HepG2 (cell line): ENCODE results near the gene TMEM117. TPM values are rescaled to one million over a fixed set of nuclear protein-coding genes. Genes with fewer than 3 reads are reported as not detected.

Experiments
- ATAC-seq: fragments of 200-7000 bp; cut with Tn5 transposase; 3 replicates; pipeline ENCODE4 v1.9.1; 2020; ENCODE audit warnings: mild to moderate bottlenecking, moderate library complexity
- BruUV-seq: library from RNA; stranded (reverse); fragments of 400-500 nt; replicated peaks from 2 replicates; lab custom pipeline; 2021; lab: Mats Ljungman, UMichigan
- CTCF ChIA-PET: fragments of 300-600 bp; formaldehyde crosslinking; extraction: SDS; loops from one replicate; lab custom pipeline; 2021; ENCODE audit warnings: low total read pairs, inconsistent platforms, low intra/inter-chr PET ratio; lab: Yijun Ruan, JAX
- POLR2A ChIA-PET: fragments of 350-600 bp; sonication (Branson Sonifier 250); formaldehyde crosslinking; loops from one replicate; lab custom pipeline; 2020; ENCODE audit warnings: antibody characterized with exemption, inconsistent platforms; lab: Yijun Ruan, JAX
- DNase-seq: peaks from one replicate; pipeline ENCODE4 v3.0.0-alpha.2; 2015; ENCODE audit warnings: low spot score
- FAIRE-seq: peaks from 3 replicates; lab custom pipeline; 2011; peaks lifted over from hg19 to GRCh38; lab: Jason Lieb, UNC
- H2AFZ ChIP-seq: one replicate; pipeline ENCODE4 v1.6.1; 2011; ENCODE audit warnings: low read length, inconsistent platforms
- H3K27ac ChIP-seq: fragments of 300-600 bp; 3 replicates; pipeline ENCODE4 v1.8.0; 2011; ENCODE audit warnings: mixed run types, mild to moderate bottlenecking, mixed read lengths, low read length, inconsistent platforms; ENCODE audit not compliant: insufficient read depth; ENCODE audit errors: extremely low read length
- H3K27me3 ChIP-seq, 2 experiments: fragments of 200-600 bp in 1 of 2; 2 replicates in 1 of 2; 3 replicates in 1 of 2; pipeline versions ENCODE4 v1.6.0 to v1.8.0; 2011; ENCODE audit warnings: low read length in 2 of 2, mild to moderate bottlenecking in 2 of 2, moderate library complexity in 2 of 2, inconsistent platforms in 1 of 2; ENCODE audit not compliant: insufficient read depth in 2 of 2, control insufficient read depth in 1 of 2
- H3K36me3 ChIP-seq, 2 experiments: fragments of 200-600 bp in 1 of 2; replicated peaks in 1 of 2; 2 replicates in 1 of 2; 3 replicates in 1 of 2; pipeline versions ENCODE4 v1.5.1 to v1.8.0; 2011; ENCODE audit warnings: low read length in 2 of 2, inconsistent platforms in 1 of 2; ENCODE audit not compliant: insufficient read depth in 2 of 2, control insufficient read depth in 1 of 2
- H3K4me1 ChIP-seq: 2 replicates; pipeline ENCODE4 v1.5.1; 2012; ENCODE audit warnings: low read length, inconsistent platforms; ENCODE audit not compliant: insufficient read depth
- H3K4me2 ChIP-seq: 2 replicates; pipeline ENCODE4 v1.6.0; 2011; ENCODE audit warnings: low read depth, low read length, inconsistent platforms
- H3K4me3 ChIP-seq, 3 experiments: fragments of 200-600 bp in 1 of 3; sonication (generic), shearing (Covaris generic) in 1 of 3; replicated peaks in 1 of 3; 2 replicates each; pipeline ENCODE4 v1.5.1; 2011 to 2016; ENCODE audit warnings: low read length in 3 of 3, inconsistent platforms in 2 of 3, low read depth in 2 of 3, mild to moderate bottlenecking in 2 of 3, control low read depth in 1 of 3, mixed read lengths in 1 of 3; ENCODE audit not compliant: insufficient read depth in 1 of 3
- H3K79me2 ChIP-seq: one replicate; pipeline ENCODE4 v1.6.1; 2011; ENCODE audit warnings: low read length, inconsistent platforms; ENCODE audit not compliant: insufficient read depth
- H3K9ac ChIP-seq: 2 replicates; pipeline ENCODE4 v1.6.0; 2011; ENCODE audit warnings: mild to moderate bottlenecking, low read depth, low read length, inconsistent platforms; ENCODE audit not compliant: insufficient read depth
- H3K9me3 ChIP-seq: 2 replicates; pipeline ENCODE4 v1.5.1; 2012; ENCODE audit warnings: mild to moderate bottlenecking, low read length
- H4K20me1 ChIP-seq: 2 replicates; pipeline ENCODE4 v1.6.0; 2011; ENCODE audit warnings: inconsistent platforms, mild to moderate bottlenecking, low read length, moderate library complexity; ENCODE audit not compliant: insufficient read depth
- CBFB ChIP-seq: sonication (generic); formaldehyde crosslinking; IDR thresholded peaks from 2 replicates; pipeline ENCODE4 v1.4.0; 2020; ENCODE audit warnings: missing genetic modification reagents
- DNMT3B ChIP-seq: conservative IDR thresholded peaks from 2 replicates; pipeline ENCODE4 v1.6.1; 2016; ENCODE audit warnings: missing biosample characterization, control low read depth
- EP300 ChIP-seq, 3 experiments: sonication (generic) in 1 of 3; formaldehyde crosslinking in 1 of 3; IDR thresholded peaks; 2 replicates each; pipeline versions ENCODE4 v1.5.1 to v1.6.1; 2011 to 2020; ENCODE audit warnings: low read depth in 2 of 3, low read length in 2 of 3, borderline replicate concordance in 1 of 3, improper control_type of control experiment in 1 of 3, mild to moderate bottlenecking in 1 of 3, missing genetic modification reagents in 1 of 3, moderate library complexity in 1 of 3
- FOXJ3 ChIP-seq: sonication (generic); formaldehyde crosslinking; IDR thresholded peaks from 2 replicates; pipeline ENCODE4 v1.4.0; 2020; ENCODE audit warnings: missing genetic modification reagents, mild to moderate bottlenecking, borderline replicate concordance
- HNRNPH1 ChIP-seq: fragments of 200-400 bp; formaldehyde crosslinking; optimal IDR thresholded peaks from 2 replicates; pipeline ENCODE3; 2017; ENCODE audit warnings: mild to moderate bottlenecking, low read depth, low read length
- KAT7 ChIP-seq: IDR thresholded peaks from 2 replicates; pipeline ENCODE4 v1.6.1; 2018; ENCODE audit warnings: borderline replicate concordance, missing compliant biosample characterization
- NR3C1 ChIP-seq: sonication (generic); formaldehyde crosslinking; IDR thresholded peaks from 2 replicates; pipeline ENCODE4 v1.4.0; 2020; ENCODE audit warnings: missing genetic modification reagents
- TBX3 ChIP-seq: fragments of 450-650 bp; IDR thresholded peaks from 2 replicates; pipeline ENCODE4 v1.6.1; 2017; ENCODE audit warnings: antibody characterized with exemption, mild to moderate bottlenecking, inconsistent platforms, borderline replicate concordance
- ZNF205 ChIP-seq: IDR thresholded peaks from 2 replicates; pipeline ENCODE4 v1.6.1; 2018; ENCODE audit warnings: missing biosample characterization, missing genetic modification reagents
- ZNF713 ChIP-seq: sonication (generic); formaldehyde crosslinking; IDR thresholded peaks from 2 replicates; pipeline ENCODE4 v1.4.0; 2020; ENCODE audit warnings: mild to moderate bottlenecking, missing genetic modification reagents
- ZNF841 ChIP-seq: sonication (generic); formaldehyde crosslinking; IDR thresholded peaks from 2 replicates; pipeline ENCODE4 v1.8.1; 2023; ENCODE audit warnings: missing genetic modification reagents, borderline replicate concordance
- WGBS: methylation state at CpG from one replicate; pipeline ENCODE4 v1.1.6; 2017; ENCODE audit warnings: low lambda C conversion rate; 5-methylcytosine and 5-hydroxymethylcytosine counted together
- in situ Hi-C: cut with HindIII; loops from 2 replicates; pipeline ENCODE4 v1.10.0; 2017; ENCODE audit warnings: low pct_unique_long_range_greater_than_20kb; ENCODE audit not compliant: extremely low pct_ligation_motif_present
- intact Hi-C: fragments of 100-400 bp; cut with micrococcal nuclease; formaldehyde crosslinking; loops from one replicate; pipeline ENCODE4 v1.10.0; 2022; ENCODE audit not compliant: unreplicated experiment
- polyA plus RNA-seq, 8 experiments: library from polyadenylated mRNA; depleted of rRNA in 3 of 8; stranded (reverse) in 7 of 8; unstranded in 1 of 8; fragments of >200 nt; fragmentation: Illumina TruSeq in 4 of 8; extraction: Trizol in 4 of 8; gene quantifications; 2 replicates each; pipeline versions ENCODE4 v1.2.1 to v1.2.3, GENCODE V29; 2011 to 2016; ENCODE audit warnings: low read depth in 4 of 8, missing spikeins in 1 of 8, mixed read lengths in 1 of 8; ENCODE audit not compliant: insufficient read depth in 1 of 8
- total RNA-seq, 5 experiments: library from RNA; depleted of rRNA; stranded (reverse); fragments of >200 nt; fragmentation: Illumina TruSeq; extraction: Trizol; gene quantifications; 2 replicates each; pipeline ENCODE4 v1.2.3, GENCODE V29; 2016; ENCODE audit warnings: low read depth in 1 of 5
- TF ChIP-seq, protein P1 (sequence below): sonication (generic); formaldehyde crosslinking; IDR thresholded peaks from 2 replicates; pipeline ENCODE4 v1.4.0; 2020; ENCODE audit warnings: missing genetic modification reagents
- TF ChIP-seq, protein P2 (sequence below): IDR thresholded peaks from 2 replicates; pipeline ENCODE4 v1.6.1; 2012; ENCODE audit warnings: low read length, improper control_type of control experiment
- TF ChIP-seq, protein P3 (sequence below): sonication (generic); formaldehyde crosslinking; IDR thresholded peaks from 2 replicates; pipeline ENCODE4 v1.4.0; 2020; ENCODE audit warnings: missing genetic modification reagents

The TMEM117 gene
- total and polyA plus RNA-seq, 2 of the 13 experiments (the other 11 are each of a cell fraction or from before 2014, with no cell fraction given) = 2.8 to 8.5 TPM

DNA sequence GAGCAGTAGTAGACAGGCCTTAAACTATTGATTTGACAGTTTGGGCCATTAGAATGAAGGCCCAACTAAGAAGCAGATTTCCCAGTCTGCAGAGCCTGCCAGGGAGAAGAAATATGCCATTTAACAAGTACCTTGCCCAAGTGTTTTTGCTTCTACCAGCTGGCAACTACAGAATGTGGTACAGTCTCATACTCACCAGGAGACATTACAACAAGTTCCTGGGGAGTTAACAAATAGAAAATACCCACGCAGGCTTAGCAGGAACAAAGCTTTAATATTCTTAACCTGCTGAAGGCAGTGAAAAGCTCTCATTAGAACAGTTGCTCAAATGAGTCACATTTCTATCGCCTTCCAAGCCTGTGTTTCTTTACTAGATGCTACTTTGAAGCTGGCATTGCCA lies 241.0 kb downstream of the TMEM117 start:
- CTCF ChIA-PET = no interaction called here
- ATAC-seq = no peak
- no peaks in the 10 kb centered on the region for H3K79me2 ChIP-seq
- TF ChIP-seq NR3C1 (CRISPR knock-in tag) = no peak
- no peak for TF ChIP-seq FOXJ3 (CRISPR knock-in tag)
- no peak for TF ChIP-seq TBX3
- no peak for TF ChIP-seq ZNF841 (CRISPR knock-in tag)
- TF ChIP-seq, protein P1, sequence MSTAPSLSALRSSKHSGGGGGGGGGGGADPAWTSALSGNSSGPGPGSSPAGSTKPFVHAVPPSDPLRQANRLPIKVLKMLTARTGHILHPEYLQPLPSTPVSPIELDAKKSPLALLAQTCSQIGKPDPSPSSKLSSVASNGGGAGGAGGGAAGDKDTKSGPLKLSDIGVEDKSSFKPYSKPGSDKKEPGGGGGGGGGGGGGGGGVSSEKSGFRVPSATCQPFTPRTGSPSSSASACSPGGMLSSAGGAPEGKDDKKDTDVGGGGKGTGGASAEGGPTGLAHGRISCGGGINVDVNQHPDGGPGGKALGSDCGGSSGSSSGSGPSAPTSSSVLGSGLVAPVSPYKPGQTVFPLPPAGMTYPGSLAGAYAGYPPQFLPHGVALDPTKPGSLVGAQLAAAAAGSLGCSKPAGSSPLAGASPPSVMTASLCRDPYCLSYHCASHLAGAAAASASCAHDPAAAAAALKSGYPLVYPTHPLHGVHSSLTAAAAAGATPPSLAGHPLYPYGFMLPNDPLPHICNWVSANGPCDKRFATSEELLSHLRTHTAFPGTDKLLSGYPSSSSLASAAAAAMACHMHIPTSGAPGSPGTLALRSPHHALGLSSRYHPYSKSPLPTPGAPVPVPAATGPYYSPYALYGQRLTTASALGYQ (CRISPR knock-in tag) = no peak
- no peak for TF ChIP-seq EP300 (IDR thresholded peaks at IDR 0.05; ENCODE audit: low read depth in 2 of 2, low read length in 2 of 2)
- no peak for TF ChIP-seq EP300 (CRISPR knock-in tag; IDR thresholded peaks at IDR 0.05; ENCODE audit: borderline replicate concordance)
- TF ChIP-seq ZNF713 = no peak
- TF ChIP-seq, protein P2, sequence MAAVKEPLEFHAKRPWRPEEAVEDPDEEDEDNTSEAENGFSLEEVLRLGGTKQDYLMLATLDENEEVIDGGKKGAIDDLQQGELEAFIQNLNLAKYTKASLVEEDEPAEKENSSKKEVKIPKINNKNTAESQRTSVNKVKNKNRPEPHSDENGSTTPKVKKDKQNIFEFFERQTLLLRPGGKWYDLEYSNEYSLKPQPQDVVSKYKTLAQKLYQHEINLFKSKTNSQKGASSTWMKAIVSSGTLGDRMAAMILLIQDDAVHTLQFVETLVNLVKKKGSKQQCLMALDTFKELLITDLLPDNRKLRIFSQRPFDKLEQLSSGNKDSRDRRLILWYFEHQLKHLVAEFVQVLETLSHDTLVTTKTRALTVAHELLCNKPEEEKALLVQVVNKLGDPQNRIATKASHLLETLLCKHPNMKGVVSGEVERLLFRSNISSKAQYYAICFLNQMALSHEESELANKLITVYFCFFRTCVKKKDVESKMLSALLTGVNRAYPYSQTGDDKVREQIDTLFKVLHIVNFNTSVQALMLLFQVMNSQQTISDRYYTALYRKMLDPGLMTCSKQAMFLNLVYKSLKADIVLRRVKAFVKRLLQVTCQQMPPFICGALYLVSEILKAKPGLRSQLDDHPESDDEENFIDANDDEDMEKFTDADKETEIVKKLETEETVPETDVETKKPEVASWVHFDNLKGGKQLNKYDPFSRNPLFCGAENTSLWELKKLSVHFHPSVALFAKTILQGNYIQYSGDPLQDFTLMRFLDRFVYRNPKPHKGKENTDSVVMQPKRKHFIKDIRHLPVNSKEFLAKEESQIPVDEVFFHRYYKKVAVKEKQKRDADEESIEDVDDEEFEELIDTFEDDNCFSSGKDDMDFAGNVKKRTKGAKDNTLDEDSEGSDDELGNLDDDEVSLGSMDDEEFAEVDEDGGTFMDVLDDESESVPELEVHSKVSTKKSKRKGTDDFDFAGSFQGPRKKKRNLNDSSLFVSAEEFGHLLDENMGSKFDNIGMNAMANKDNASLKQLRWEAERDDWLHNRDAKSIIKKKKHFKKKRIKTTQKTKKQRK = no peak
- no peak for TF ChIP-seq HNRNPH1
- TF ChIP-seq, protein P3, sequence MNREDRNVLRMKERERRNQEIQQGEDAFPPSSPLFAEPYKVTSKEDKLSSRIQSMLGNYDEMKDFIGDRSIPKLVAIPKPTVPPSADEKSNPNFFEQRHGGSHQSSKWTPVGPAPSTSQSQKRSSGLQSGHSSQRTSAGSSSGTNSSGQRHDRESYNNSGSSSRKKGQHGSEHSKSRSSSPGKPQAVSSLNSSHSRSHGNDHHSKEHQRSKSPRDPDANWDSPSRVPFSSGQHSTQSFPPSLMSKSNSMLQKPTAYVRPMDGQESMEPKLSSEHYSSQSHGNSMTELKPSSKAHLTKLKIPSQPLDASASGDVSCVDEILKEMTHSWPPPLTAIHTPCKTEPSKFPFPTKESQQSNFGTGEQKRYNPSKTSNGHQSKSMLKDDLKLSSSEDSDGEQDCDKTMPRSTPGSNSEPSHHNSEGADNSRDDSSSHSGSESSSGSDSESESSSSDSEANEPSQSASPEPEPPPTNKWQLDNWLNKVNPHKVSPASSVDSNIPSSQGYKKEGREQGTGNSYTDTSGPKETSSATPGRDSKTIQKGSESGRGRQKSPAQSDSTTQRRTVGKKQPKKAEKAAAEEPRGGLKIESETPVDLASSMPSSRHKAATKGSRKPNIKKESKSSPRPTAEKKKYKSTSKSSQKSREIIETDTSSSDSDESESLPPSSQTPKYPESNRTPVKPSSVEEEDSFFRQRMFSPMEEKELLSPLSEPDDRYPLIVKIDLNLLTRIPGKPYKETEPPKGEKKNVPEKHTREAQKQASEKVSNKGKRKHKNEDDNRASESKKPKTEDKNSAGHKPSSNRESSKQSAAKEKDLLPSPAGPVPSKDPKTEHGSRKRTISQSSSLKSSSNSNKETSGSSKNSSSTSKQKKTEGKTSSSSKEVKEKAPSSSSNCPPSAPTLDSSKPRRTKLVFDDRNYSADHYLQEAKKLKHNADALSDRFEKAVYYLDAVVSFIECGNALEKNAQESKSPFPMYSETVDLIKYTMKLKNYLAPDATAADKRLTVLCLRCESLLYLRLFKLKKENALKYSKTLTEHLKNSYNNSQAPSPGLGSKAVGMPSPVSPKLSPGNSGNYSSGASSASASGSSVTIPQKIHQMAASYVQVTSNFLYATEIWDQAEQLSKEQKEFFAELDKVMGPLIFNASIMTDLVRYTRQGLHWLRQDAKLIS = no peak
- no peak for TF ChIP-seq ZNF205
- no peak for TF ChIP-seq KAT7
- TF ChIP-seq DNMT3B (CRISPR knock-in tag) = no peak
- no peak for TF ChIP-seq CBFB

More for the DNA sequence above, 241.0 kb downstream of the TMEM117 start:
- no peaks in the 10 kb centered on the region for H3K4me1 ChIP-seq
- DNase-seq = no peak
- no TSS peak for BruUV-seq
- no peak overlapping the region for H3K4me3 ChIP-seq
- no peaks in the 10 kb centered on the region for H3K36me3 ChIP-seq
- POLR2A ChIA-PET = no interaction called here
- H3K27me3 ChIP-seq = no peaks in the 10 kb centered on the region
- H4K20me1 ChIP-seq = no peaks in the 10 kb centered on the region
- H2AFZ ChIP-seq = no peak overlapping the region
- WGBS = 86% methylated on average over 2 of the region's 2 CpGs
- no peak for FAIRE-seq
- intact Hi-C loops = no loop called here
- no peak overlapping the region for H3K9ac ChIP-seq
- H3K4me2 ChIP-seq = no peak overlapping the region
- H3K27ac ChIP-seq = no peak overlapping the region
- no peaks in the 10 kb centered on the region for H3K9me3 ChIP-seq
- in situ Hi-C loops = no loop called here
